GM19324 (cell line): ENCODE measurements around the gene SSBP1.
"Not testable (repeated sequence)": the region's sequence is repeated elsewhere in the genome, so short reads cannot be mapped to it uniquely, and the experiment has no call there.

Source experiments
- ATAC-seq: cut with Tn5 transposase; IDR thresholded peaks from one replicate; pipeline ENCODE4 v1.9.1; 2021; ENCODE audit warnings: mild to moderate bottlenecking, moderate library complexity; ENCODE audit not compliant: unreplicated experiment, low FRiP score

Gene SSBP1

GRCh38 chr7:141754939-141755338 is 16.8 kb downstream of the SSBP1 start:
- ATAC-seq: no peak

GRCh38 chr7:141763797-141764196 is 25.6 kb downstream of the SSBP1 start, which contains the start of gene TAS2R3:
TSS of gene TAS2R3 (plus strand) at chr7:141764097. CDS start at chr7:141764159, 62 bp downstream.
- no peak for ATAC-seq

- not testable (repeated sequence) for ATAC-seq
Measured at GRCh38 chr7:141770083-141770583, 32.0 kb downstream of the SSBP1 start.

GRCh38 chr7:141776374-141776773 is 38.2 kb downstream of the SSBP1 start, which contains the start of gene TAS2R4:
TSS of gene TAS2R4 (plus strand) at chr7:141776674. CDS start at chr7:141778489, 1,815 bp downstream.
- ATAC-seq: no peak

GRCh38 chr7:141785706-141786552 is 47.8 kb downstream of the SSBP1 start:
- ATAC-seq: no peak

- no peak for ATAC-seq
Measured at GRCh38 chr7:141788296-141788695, 50.1 kb downstream of the SSBP1 start.

GRCh38 chr7:141789917-141790316 is 51.8 kb downstream of the SSBP1 start, which contains the start of gene TAS2R5:
TSS of gene TAS2R5 (plus strand) at chr7:141790217. CDS start at chr7:141790362, 145 bp downstream.
- no peak for ATAC-seq

- no peak for ATAC-seq
Measured at GRCh38 chr7:141792526-141792925, 54.4 kb downstream of the SSBP1 start.
